ENCODE results near the gene BIVM.

Gene BIVM

GRCh38 chr13:102781591-102781990, 17.3 kb upstream of the BIVM start:
- peaks cover 27% of the 10 kb centered on the region for H3K4me1 ChIP-seq (ENCODE audit: insufficient read depth, low read length)
- no peaks in the 10 kb centered on the region for H4K20me1 ChIP-seq (ENCODE audit: insufficient read depth, low read length)
- no peak overlapping the region for H3K4me2 ChIP-seq (ENCODE audit: insufficient read depth, low read length)
- no peak for DNase-seq
- H3K27me3 ChIP-seq (ENCODE audit: insufficient read depth, low read length, poor library complexity), result no peaks in the 10 kb centered on the region
- ATAC-seq (ENCODE audit: insufficient read depth, low read depth), result no peak
- no peak for TF ChIP-seq EZH2 (IDR thresholded peaks at IDR 0.05; ENCODE audit: borderline replicate concordance, low read depth, low read length, severe bottlenecking)
- TF ChIP-seq CTCF (IDR thresholded peaks at IDR 0.05; ENCODE audit: borderline replicate concordance, extremely low read depth, low read length, poor library complexity, severe bottlenecking), result no peak
- H2AFZ ChIP-seq (ENCODE audit: low read depth, low read length), result no peak overlapping the region
- no peak overlapping the region for H3K27ac ChIP-seq (ENCODE audit: low read length)
- H3K36me3 ChIP-seq (ENCODE audit: insufficient read depth, low read length), result no peaks in the 10 kb centered on the region
- H3K4me3 ChIP-seq (ENCODE audit: low read depth in 1 of 2, low read length in 2 of 2), result no peak overlapping the region
- no peaks in the 10 kb centered on the region for H3K79me2 ChIP-seq (ENCODE audit: insufficient read depth, low read length)
- no peaks in the 10 kb centered on the region for H3K9me3 ChIP-seq (ENCODE audit: insufficient read depth, low read length, severe bottlenecking)
- no peak overlapping the region for H3K9ac ChIP-seq (ENCODE audit: low read depth, low read length)

- H3K4me1 ChIP-seq (ENCODE audit: insufficient read depth, low read length), result peaks cover 15% of the 10 kb centered on the region
- no peak overlapping the region; the same call in 1 of the 2 replicates for H2AFZ ChIP-seq (ENCODE audit: low read depth, low read length)
- no peaks in the 10 kb centered on the region for H3K36me3 ChIP-seq (ENCODE audit: insufficient read depth, low read length)
- ATAC-seq (ENCODE audit: insufficient read depth, low read depth), result no peak
- no peaks in the 10 kb centered on the region for H3K9me3 ChIP-seq (ENCODE audit: insufficient read depth, low read length, severe bottlenecking)
- H3K4me2 ChIP-seq (ENCODE audit: insufficient read depth, low read length), result no peak overlapping the region
- H4K20me1 ChIP-seq (ENCODE audit: insufficient read depth, low read length), result no peaks in the 10 kb centered on the region
- no peak overlapping the region for H3K4me3 ChIP-seq (ENCODE audit: low read depth in 1 of 2, low read length in 2 of 2)
- H3K27me3 ChIP-seq (ENCODE audit: insufficient read depth, low read length, poor library complexity), result no peaks in the 10 kb centered on the region
- TF ChIP-seq CTCF (IDR thresholded peaks at IDR 0.05; ENCODE audit: borderline replicate concordance, extremely low read depth, low read length, poor library complexity, severe bottlenecking) (no peak), EZH2 (IDR thresholded peaks at IDR 0.05; ENCODE audit: borderline replicate concordance, low read depth, low read length, severe bottlenecking) (no peak)
- no peak for DNase-seq
- H3K79me2 ChIP-seq (ENCODE audit: insufficient read depth, low read length), result no peaks in the 10 kb centered on the region
- H3K27ac ChIP-seq (ENCODE audit: low read length), result no peak overlapping the region
- no peak overlapping the region for H3K9ac ChIP-seq (ENCODE audit: low read depth, low read length)
Observed at GRCh38 chr13:102784483-102784882, 14.4 kb upstream of the BIVM start.

- Histone ChIP-seq H2AFZ (ENCODE audit: low read depth, low read length) (no peak overlapping the region), H3K36me3 (ENCODE audit: insufficient read depth, low read length) (no peaks in the 10 kb centered on the region), H4K20me1 (ENCODE audit: insufficient read depth, low read length) (no peaks in the 10 kb centered on the region), H3K27ac (ENCODE audit: low read length) (no peak overlapping the region), H3K27me3 (ENCODE audit: insufficient read depth, low read length, poor library complexity) (no peaks in the 10 kb centered on the region), H3K79me2 (ENCODE audit: insufficient read depth, low read length) (no peaks in the 10 kb centered on the region), H3K4me3 (ENCODE audit: low read depth in 1 of 2, low read length in 2 of 2) (no peak overlapping the region), H3K4me1 (ENCODE audit: insufficient read depth, low read length) (no peaks in the 10 kb centered on the region), H3K9me3 (ENCODE audit: insufficient read depth, low read length, severe bottlenecking) (no peaks in the 10 kb centered on the region), H3K4me2 (ENCODE audit: insufficient read depth, low read length) (no peak overlapping the region), H3K9ac (ENCODE audit: low read depth, low read length) (no peak overlapping the region)
- DNase-seq (no peak), ATAC-seq (ENCODE audit: insufficient read depth, low read depth) (no peak)
- no peak for TF ChIP-seq EZH2 (IDR thresholded peaks at IDR 0.05; ENCODE audit: borderline replicate concordance, low read depth, low read length, severe bottlenecking)
- TF ChIP-seq CTCF (IDR thresholded peaks at IDR 0.05; ENCODE audit: borderline replicate concordance, extremely low read depth, low read length, poor library complexity, severe bottlenecking), result no peak
Observed at GRCh38 chr13:102788683-102789082, 10.2 kb upstream of the BIVM start.

- Histone ChIP-seq H3K79me2 (ENCODE audit: insufficient read depth, low read length) (no peaks in the 10 kb centered on the region), H3K9ac (ENCODE audit: low read depth, low read length) (no peak overlapping the region), H3K27ac (ENCODE audit: low read length) (no peak overlapping the region), H3K36me3 (ENCODE audit: insufficient read depth, low read length) (no peaks in the 10 kb centered on the region), H3K4me1 (ENCODE audit: insufficient read depth, low read length) (no peaks in the 10 kb centered on the region), H2AFZ (ENCODE audit: low read depth, low read length) (no peak overlapping the region), H3K4me2 (ENCODE audit: insufficient read depth, low read length) (no peak overlapping the region), H3K4me3 (ENCODE audit: low read depth in 1 of 2, low read length in 2 of 2) (no peak overlapping the region), H4K20me1 (ENCODE audit: insufficient read depth, low read length) (no peaks in the 10 kb centered on the region), H3K9me3 (ENCODE audit: insufficient read depth, low read length, severe bottlenecking) (no peaks in the 10 kb centered on the region), H3K27me3 (ENCODE audit: insufficient read depth, low read length, poor library complexity) (no peaks in the 10 kb centered on the region)
- ATAC-seq (ENCODE audit: insufficient read depth, low read depth) (no peak), DNase-seq (no peak)
- no peak for TF ChIP-seq EZH2 (IDR thresholded peaks at IDR 0.05; ENCODE audit: borderline replicate concordance, low read depth, low read length, severe bottlenecking)
- no peak for TF ChIP-seq CTCF (IDR thresholded peaks at IDR 0.05; ENCODE audit: borderline replicate concordance, extremely low read depth, low read length, poor library complexity, severe bottlenecking)
Observed at GRCh38 chr13:102792396-102792795, 6.5 kb upstream of the BIVM start.

All from DND-41 (cell line).